H1 (cell line): Measurements from ENCODE around the gene ZDHHC8. TPM values are rescaled to one million over a fixed set of nuclear protein-coding genes. Genes with fewer than 3 reads are reported as not detected.

ENCODE experiments used
- CHD7 ChIP-seq: fragments of 300-600 bp; sonication (generic); IDR thresholded peaks from 2 replicates; pipeline ENCODE4 v1.7.1; 2012; ENCODE audit warnings: low read length, moderate library complexity, mild to moderate bottlenecking, inconsistent platforms; ENCODE audit not compliant: insufficient replicate concordance
- HDAC6 ChIP-seq: IDR thresholded peaks from one replicate; pipeline ENCODE4 v1.7.1; 2012; ENCODE audit warnings: low read depth, mild to moderate bottlenecking, inconsistent platforms, low read length, moderate library complexity
- polyA plus RNA-seq, 7 experiments: library from polyadenylated mRNA; depleted of rRNA in 3 of 7; stranded (reverse) in 5 of 7; unstranded in 2 of 7; fragments of >200 nt in 5 of 7; fragments of 200-250 nt in 2 of 7; gene quantifications; 1 replicate in 5 of 7; 2 replicates in 1 of 7; 4 replicates in 1 of 7; pipeline versions ENCODE4 v1.2.1 to v1.2.3, GENCODE V29; 2011 to 2013; ENCODE audit warnings: missing spikeins in 2 of 7, mixed read lengths in 2 of 7
- total RNA-seq: library from RNA; stranded (reverse); fragmentation: NEBNext Ultra II Directional; extraction: Animal tissue kit (Norgen Biotek cat#: 25700); gene quantifications from 2 replicates; pipeline ENCODE4 v1.2.1, GENCODE V29; 2021

The ZDHHC8 gene
- total and polyA plus RNA-seq, 2 of the 8 experiments (the other 6 are each of a cell fraction or from before 2014, with no cell fraction given) = 18.6 to 65.6 TPM

DNA sequence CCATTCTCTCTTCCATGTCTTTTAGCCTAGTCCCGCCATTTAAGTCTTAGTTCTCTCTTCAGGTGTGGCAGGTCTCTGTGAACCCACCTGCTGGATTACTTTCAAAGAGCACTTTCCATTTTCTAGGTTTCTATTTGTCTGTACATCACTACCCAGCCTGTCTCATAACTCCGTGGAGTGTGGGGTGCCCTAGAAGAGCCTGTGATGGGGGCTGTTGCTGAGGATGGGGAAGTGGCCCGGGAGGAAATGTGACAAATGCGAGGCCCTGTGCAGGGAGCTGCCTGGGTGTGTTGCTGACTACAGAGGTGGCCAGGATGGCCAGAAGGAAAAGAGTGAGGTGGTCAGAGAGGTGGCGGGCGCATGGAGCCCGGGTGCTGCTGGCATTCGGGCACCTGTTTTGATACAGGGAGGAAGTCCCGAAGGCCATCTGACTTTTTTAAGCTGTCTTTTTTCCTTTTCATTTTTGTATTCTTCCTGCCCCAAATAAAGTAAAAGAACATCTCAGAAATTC, 40.8 kb upstream of the ZDHHC8 start (continued):
- TF ChIP-seq CHD7 (no peak), HDAC6 (no peak)
